Skin of body (tissue), 2 donors: Measurements from ENCODE around the gene ARF5. TPM values are rescaled to one million over a fixed set of nuclear protein-coding genes. Genes with fewer than 3 reads are reported as not detected.

Experiments used
- DNase-seq: peaks from one replicate; lab custom pipeline; 2025; lab: John Stamatoyannopoulos, UW
- total RNA-seq: library from RNA; depleted of rRNA; stranded (reverse); fragments of >200 nt; gene quantifications from one replicate; pipeline ENCODE4 v1.2.3, GENCODE V29; 2014

Gene ARF5
- total RNA-seq, 1 donor from 2014 or later = 87.0 TPM

DNA sequence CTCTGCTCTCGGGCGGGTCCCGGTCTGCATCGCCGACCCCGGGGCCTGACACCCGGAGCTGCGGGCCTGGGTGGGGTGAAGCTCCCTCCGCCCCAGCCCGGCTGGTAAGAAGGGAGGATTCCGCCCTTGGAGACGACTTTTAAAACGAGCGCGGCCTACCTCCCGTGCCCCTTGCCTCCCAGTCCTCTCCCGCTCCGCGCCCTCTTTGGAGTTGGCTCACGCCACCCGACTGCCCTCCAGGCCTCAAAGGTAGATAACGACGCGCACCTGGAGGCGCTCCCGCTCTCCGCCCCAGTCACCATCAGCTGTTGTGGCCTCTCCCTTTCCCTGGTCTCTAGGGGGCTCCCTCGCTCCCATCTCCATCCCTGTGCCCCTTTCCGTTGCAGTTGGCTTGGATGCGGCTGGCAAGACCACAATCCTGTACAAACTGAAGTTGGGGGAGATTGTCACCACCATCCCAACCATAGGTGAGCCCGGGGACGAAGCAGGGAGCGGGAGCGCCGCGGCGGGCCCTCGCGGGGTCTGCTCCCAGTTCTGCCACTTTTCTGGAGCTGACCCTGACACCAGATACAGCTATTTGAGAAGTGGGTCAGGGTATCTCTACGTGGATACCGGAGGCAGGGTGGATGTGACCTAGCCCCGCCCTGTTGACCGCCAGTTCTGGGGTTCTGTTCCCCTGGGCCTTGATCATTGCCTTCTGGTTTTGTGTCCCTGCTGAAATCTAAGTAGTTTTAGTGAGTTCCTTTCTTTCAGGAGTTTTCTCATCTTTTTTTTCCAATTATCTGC, 679 bp downstream of the ARF5 start:
- DNase-seq = no peak

DNA sequence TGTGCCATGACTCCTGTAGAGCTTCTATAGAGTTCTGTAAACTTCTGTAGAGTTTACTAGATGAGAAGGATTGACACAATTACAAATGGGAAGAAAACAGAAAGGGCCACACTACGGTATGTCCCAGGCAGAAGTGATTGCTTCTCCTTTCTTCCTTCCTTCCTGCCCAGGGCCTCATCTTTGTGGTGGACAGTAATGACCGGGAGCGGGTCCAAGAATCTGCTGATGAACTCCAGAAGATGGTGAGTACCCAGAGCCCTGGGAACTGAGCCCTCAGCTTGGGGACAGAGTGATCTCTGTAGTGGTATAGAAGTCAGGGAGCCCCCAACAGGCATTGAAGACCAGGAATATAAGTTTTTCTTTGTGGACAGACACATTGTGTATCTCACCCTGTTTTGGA, 1.7 kb downstream of the ARF5 start:
- no peak for DNase-seq

DNA sequence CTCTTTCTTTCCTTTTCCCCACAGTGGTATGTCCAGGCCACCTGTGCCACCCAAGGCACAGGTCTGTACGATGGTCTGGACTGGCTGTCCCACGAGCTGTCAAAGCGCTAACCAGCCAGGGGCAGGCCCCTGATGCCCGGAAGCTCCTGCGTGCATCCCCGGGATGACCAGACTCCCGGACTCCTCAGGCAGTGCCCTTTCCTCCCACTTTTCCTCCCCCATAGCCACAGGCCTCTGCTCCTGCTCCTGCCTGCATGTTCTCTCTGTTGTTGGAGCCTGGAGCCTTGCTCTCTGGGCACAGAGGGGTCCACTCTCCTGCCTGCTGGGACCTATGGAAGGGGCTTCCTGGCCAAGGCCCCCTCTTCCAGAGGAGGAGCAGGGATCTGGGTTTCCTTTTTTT, 3.0 kb downstream of the ARF5 start:
- no peak for DNase-seq

DNA sequence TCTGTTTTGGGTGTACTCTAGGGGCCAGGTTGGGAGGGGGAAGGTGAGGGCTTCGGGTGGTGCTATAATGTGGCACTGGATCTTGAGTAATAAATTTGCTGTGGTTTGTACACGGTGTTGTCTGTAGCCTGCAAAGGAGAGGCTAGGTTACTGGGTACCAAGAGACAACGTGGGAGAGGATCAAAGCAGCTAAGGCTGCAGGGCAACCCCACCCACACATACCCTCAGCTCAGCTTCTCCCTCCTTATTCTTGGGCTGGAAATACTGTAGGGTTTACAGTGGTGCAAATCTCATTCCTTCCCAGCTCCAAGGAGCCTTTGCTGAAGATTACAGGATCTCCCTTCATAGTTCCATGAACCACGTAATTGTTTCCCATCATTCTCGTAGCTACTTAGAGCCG, 3.4 kb downstream of the ARF5 start:
- DNase-seq = no peak

DNA sequence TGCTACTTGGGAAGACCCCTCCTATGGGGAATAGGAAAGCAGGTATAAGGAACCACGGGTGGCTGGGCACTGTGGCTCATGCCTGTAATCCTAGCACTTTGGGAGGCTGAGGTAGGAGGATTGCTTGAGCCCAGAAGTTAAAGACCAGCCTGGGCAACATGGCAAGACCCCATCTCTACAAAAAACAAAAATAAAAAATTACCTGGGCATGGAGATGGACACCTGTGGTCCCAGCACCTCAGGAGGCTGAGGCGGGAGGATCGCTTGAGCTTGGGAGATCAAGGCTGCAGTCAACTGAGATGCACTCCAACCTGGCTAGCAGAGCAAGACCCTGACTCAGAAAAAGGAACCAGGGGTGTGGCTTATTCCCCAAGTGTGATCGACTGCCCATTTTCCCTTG, 4.3 kb downstream of the ARF5 start:
- DNase-seq = no peak

DNA sequence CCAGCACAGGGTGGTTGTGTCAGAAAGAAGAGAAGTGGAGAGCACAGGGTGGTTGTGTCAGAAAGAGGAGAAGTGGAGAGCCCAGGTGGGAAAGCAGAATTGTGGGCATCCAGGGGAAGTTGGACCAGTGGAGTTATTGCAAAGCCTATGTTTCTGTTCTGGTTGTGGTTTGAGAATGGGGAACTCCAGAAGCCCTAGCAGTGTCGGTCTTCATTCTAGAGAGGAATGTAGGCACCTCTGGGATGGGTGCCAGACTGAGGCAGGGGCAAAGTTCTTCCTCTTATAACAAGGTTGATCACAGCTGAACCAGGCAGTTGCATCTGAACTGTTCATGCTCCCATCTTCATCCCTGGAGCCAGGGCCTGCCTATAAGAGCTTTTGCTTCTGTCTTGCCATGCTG, 6.3 kb downstream of the ARF5 start:
- DNase-seq = no peak

DNA sequence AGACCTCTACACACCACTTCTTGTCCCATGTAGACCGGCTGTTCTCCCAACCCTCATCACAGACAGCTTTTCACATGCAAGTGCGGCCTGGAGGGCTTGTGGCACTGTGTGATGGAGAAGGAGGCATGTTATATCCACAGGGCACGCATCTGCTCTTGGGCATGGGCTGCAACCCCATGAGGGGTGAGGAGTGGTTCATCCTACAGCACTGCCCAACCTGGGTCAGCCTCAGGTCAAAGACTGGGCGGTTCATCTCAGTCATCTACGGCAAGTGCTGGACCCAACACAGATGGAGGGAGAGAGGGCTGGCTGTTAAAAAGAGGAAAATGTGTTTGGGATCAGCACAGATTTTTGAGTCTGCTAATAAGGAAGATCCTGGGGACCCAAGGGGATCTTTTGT, 7.5 kb downstream of the ARF5 start:
- DNase-seq = no peak

DNA sequence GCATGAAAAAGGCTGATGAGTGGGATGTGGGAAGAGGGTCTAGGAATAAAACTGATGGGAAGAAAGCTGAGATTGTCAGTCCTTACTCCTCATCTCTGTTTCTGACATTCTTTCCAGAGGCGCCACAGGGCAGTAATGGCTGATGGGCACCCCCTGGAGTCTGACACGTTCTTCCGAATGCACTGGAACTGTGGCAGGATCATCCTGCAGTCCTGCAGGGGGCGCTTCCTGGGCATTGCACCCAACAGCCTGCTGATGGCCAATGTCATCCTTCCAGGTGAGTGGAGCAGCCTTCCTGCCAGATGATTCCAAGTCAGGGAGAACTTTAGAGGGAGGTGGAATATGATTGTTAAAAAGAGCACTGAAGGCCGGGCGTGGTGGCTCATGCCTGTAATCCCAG, 10.1 kb downstream of the ARF5 start:
- DNase-seq = no peak

DNA sequence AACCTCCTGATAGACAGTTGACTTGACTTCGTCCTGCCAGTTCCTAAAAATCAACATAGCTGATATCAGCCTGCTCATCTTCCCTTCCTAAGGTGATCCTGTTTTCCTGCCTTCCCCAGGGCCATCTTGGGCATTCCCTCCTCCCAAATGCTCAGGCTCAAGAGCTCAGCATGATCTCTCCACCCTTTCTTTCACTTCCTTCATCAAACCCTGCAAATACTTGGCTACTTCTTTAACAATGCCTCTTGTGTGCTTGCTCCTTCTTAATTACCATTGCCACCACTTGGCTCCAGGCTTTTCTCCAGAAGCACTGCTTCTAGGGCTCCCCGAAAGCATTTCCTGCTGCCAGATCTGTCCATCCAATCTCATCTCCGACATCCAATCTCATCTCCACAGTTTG, 12.7 kb downstream of the ARF5 start:
- DNase-seq = no peak

DNA sequence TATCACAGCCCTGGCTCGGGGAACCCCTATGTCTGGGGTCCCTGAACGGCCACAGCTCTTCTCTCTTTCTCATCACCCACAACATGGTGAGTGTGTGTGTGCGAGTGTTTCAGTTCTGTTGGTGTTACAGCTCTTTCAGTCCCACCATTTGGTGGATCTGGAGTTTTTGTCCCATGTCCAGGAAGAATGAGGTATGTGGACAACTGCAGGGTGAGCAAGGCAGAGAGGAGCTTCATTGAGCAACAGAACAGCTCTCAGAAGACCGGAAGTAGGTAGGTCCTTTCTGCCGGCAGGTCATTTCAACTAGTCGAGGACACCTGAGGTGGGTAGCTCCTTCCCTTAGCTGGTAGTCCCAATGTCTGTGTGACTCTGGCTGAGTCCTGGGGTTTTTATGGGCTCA, 20.2 kb downstream of the ARF5 start:
- DNase-seq = no peak

DNA sequence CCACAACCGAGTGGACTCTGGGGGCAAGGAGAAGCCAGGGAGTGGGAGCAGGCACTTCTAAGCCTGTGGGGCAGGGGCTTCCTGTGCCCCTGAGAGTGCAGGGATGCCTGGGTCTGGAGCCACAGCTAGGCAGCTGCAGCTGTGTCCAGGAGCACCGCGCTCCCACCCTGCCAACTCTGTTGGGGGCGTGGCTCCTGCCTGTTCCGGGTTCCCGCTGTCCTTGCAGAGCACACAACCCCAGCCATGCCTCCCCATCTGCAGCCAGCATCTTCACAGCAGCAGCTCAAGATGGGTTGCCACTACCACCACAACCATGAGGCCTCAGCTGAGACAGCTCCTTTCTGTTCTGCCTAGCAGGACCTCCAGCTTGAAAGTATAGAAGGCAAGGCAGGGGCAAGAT, 21.1 kb downstream of the ARF5 start:
- DNase-seq = no peak

DNA sequence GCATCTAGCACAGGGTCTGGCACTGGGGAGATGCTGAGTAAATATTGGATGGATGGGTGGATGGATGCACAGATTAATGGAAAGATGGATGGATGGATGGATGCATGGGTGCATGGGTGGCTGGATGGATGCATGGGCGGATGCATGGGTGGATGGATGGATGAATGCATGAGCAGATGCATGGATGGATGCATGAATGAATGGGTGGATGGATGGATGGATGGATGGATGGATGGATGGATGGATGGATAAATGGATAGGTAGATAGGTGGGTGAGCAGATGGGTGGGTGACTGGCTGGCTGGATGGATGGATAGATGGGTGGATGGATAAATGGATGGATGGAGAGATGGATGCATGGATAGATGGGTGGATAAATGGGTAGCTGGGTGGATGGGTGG, 24.1 kb downstream of the ARF5 start:
- no peak for DNase-seq

DNA sequence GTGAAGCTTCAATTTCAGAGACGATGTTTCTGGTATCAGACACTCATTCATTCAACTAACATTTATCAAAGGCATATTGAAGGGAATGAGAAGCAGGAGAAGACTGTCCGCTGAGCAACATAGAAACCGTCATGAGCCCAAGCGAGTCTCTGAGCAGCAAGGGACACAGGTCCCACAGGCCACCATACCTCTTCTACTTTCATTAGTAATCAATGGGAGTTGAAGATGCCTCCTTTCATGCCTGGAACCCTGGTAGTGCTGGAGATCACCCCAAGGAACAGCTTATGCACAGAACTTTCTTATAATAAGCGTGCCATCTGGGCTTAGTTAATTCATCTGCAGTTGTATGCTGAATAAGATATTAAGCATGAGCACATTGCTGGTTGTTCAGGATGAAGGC, 28.5 kb downstream of the ARF5 start:
- DNase-seq = no peak

DNA sequence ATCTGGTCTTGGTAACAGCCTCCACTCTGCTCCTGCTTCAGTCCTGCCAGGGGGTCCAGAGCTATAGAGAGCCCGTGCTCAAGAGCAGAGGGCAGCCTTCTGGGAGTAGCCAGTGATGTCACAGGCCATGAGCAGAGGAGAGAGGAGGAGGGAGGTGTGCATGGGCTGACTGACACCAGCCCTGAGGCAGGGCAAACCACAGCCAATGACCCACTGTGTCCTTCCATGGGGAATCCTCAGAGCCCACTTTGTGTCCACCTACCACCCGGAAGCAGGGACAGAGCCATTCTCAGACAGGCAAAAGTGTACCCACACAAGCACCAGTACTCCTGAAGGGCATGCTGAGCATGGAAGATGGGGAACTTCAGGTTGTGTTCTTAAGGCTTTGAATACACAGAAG, 29.8 kb downstream of the ARF5 start, which contains the start of gene PAX4:
Gene PAX4, minus strand, starts transcription at position 101 of the 400 bp plus-strand sequence. CDS start 2,214 bp downstream, outside the sequence.
- DNase-seq = no peak

DNA sequence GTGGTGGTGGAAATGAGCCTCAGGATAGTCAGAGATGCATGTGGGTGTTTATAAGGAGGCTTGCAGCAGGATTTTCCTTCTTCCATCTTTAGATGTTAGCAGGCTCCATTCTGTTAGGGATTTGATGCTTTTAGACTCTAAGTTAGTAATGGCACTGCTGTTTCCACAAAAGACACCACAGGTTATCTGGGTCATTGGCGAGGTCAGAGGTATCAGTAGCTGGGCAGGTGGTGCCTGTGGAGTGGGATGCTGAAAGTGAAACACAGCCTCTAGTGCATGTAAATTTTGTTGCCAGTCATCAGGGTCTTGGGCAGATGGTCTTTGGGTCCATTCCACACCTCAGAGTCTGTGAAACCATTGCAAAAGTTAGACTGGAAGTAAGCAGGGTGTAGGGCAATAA, 30.6 kb downstream of the ARF5 start:
- DNase-seq = no peak

DNA sequence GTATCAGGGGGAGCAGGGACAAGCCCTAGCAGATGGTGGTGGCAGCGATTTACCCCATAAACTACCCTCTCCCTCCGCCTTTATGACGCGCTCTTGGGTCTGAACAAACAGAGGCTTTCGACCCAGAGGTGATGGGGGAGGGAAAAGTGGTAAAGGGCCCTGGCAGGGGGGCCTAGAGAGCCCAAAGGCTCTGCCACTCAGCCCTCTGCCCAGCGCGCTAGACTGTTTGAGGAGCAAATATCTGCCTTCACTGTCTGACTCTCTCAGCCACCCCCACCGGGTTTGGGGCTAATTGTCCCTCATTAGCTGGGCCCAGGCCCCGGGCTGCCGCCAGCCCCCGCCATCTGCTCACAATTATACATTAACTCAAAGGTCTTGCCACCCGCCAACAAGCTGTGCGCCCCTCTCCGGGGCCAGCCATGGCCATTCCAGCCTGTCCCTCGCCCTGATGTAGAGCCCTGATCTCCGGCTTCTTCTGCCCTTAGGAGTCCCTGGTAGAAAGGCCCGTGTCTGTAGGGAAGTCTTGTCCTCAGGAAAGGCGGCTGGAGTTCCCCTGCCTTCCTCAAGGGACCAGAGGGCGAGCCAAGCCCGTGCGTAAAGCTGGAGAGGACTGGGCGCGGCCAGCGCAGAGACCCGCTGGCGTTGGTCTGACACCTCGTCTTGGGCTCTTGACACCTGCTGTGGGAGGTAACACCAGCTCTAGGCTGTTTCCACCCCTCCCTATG, 31.6 kb downstream of the ARF5 start:
- DNase-seq = no peak

DNA sequence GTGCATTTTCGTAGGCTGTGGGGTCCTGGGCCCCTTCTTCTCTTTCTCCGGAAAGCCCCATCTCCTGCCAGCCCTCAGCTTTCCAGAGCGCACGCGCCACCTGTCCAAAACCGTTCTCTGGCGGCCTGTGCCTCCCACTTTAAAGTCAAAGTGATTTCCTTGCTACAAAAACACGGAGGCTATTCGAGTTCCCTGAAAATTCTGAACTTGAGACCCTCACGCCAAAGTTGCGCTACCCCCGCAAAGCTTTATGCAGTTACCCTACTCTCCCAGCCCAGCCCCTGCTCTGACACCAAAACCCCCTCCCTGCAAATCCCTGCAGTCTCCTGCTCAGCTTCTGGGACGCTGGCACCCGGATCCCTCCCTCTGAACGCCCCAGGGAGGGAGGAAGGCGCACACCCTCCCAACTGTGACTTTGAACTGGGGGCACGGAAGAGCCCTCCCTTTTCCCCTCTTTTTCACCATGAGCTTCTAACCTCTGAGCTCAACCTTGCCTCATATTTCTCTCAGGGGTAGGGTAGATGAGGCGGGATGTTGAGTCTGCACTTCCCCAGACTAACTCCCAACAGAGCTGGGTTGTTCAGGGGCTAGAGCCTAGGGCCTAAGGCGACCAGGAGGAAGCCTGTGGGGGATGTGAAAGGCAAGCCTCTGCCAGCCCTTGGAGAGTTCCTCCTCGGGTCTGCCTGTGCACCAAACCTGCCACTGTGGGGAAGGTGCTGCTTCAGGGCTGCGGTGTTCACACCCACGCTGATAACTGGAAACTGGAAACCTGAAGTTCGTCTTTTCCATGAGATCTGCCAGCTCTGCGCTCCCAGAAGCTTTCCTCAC, 32.4 kb downstream of the ARF5 start:
- no peak for DNase-seq

DNA sequence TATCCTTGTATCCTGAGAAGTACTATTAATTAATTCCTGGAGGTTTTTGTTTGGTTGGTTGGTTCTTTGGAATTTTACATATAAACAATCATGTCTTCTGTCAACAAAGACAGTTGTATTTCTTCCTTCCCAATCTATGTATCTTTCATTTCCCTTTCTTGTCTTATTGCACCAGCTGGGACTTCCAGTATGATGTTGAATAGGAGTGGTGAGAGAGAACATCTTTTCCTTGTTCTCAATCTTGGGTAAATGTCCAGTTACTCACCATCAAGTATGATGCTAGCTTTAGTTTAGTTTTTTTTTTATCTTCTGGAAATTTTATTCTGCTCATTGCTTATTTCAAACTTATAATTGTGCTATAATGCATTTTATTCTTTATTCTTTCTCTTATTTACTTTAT, 37.1 kb downstream of the ARF5 start:
- DNase-seq = no peak

DNA sequence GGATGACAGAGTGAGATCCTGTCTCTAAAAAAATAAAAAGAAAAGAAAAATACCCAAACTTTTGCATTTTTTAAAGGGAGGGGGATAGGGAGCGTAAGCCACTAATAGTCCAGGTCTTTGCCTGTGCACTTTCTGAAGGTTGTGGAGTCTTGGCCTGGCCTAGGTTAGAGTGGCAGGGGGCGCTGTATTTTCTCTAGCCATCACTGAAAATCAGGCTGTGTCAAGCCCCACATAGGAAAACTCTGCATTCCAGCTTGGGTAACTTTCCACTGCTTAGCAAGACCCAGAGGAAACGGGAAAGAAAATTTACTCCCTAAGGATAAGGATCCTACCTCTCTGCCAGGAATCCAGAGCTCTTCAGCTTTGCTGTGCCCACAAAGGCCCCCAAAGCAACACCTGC, 40.2 kb downstream of the ARF5 start:
- no peak for DNase-seq

DNA sequence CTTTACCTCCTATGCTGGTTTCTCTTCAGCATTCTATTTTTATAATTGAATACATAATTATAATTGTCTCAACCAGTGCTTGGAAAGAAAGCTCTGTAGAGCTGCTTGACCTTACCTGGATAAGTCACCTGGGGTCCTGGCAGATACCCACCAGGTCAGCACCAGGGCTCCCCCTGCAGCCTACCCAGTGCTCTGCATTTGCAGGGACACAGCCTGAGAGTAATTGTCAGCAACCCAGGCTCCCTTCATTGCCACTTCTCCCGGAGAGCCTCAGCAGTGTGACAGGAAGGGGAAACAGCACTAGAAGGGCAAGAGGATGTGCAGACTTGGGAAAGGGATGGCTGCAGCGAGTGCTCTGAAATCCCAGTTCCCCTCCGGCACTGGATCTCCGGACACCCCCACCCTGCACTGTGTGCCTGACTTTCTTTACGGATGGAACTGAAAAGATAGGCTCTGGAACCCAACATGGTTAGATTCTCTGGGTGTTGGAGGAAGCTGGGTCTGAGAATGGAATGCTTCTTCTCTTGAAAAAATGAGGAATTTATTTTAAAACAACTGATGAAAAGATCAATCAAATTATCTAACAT, 41.1 kb downstream of the ARF5 start:
- DNase-seq = no peak

DNA sequence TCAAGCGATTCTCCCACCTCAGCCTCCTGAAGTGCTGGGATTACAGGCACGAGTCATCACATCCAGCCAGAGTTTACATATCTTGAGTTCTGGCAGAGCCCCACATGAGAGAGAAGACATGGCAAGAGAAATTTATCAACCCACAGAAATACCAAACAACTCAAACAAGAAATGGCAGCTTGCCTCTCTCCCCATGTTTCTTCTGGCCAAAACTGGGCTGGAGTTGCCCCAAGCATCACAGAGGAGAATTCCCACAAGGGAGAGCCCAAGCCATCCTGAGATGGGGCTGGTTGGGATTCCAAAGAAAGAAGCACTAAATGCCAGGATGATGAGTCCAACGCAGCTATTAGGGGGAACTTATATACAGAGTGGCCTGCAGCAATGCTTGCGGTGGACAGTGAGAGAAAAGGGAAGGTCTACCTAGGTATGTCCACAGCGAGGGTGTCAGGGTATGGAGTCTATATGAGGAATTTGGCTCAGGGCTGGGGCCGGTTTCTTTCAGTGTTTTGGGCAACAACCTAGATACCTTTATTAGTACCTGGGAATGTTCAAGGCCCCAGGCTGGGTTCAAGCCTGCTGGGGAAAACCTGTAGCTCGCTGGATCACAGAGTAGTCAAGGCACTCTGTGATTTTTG, 44.2 kb downstream of the ARF5 start:
- DNase-seq = no peak
